HG02943 (cell line): ENCODE results near the gene SDS.

ENCODE experiments used
- ATAC-seq: cut with Tn5 transposase; IDR thresholded peaks from one replicate; pipeline ENCODE4 v1.9.1; 2021; ENCODE audit warnings: mild to moderate bottlenecking, low read depth, moderate library complexity; ENCODE audit not compliant: unreplicated experiment

Gene SDS

DNA sequence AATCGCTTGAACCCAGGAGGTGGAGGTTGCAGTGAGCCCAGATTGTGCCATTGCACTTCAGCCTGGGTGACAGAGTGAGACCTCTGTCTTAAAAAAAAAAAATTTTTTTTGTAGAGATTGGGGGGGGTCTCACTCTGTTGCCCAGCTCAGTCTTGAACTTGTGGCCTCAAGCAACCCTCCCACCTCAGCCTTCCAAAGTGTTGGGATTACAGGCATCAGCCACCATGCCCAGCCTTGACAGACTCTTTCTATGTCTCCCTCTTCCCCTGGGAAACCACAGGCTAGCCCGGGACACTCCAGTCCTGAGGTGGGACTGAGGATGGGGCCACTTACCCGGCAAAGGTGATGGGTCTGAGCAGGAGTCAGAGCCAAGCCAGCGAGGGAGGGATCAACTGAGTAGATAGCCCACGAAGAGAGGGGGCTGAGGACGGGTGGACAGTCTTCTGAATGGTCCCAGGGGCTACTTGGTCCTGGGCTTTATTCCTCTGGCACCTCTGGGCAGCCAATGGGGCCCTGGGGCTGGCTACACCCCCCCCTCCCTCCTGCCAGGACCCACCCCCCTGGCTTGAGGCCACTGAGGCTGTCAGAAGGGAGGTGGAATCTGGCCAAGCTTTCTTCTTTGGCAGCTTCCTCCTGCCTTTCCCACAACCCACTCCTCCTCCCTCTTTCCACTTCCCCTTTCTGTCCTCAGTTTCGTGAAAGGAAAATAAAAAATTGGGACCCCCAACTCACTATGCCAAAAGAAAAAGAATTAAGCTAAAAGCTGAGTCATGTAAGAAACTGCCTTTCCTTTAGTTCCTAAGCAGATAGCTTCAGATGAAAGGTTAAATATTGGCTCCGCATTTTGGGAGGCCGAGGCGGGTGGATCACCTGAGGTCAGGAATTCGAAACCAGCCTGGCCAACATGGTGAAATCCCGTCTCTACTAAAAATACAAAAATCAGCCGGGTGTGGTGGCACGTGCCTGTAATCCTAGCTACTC, at the start of gene SDS:
Gene SDS (minus strand): TSS at position 453 of the 981 bp plus-strand sequence. CDS start 4,179 bp downstream, outside the sequence.
- ATAC-seq: no peak

DNA sequence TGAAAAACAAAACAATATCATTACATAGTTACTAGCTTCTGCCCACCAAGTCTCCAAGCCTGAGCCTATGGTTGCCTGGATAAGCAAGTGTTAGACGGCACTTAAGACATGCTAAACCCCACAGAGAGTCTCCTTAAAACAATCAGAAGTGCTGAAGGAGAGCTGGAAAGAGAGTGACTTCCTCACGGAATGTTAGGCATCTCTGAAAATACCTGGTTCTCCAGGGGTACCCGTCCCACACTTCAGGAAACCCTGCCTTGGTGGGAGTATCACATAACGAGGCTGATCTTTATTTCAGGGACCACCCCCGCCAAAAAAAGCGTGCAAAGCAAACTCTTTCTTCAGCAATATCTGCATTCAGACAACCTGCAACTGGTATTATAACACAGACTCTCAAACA, 49.6 kb upstream of the SDS start:
- ATAC-seq: no peak

DNA sequence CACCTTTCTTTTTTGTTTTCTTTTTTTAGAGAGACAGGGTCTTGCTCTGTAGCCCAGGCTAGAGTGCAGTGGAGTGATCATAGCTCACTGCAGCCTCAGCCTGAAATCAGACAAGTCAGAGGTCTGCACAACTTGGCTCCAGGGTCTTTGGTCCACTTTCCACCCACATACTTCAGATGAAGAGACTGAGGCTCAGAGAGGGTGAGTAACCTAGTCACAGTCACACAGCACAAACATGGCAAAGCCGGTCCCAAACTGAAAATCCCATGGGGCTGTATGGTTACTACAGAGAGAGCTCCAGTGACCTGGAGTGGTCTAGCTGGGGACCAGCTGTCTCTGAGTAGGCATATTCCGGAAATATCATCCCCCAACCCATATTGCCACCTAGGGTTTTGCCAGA, 48.8 kb upstream of the SDS start:
- no peak for ATAC-seq

DNA sequence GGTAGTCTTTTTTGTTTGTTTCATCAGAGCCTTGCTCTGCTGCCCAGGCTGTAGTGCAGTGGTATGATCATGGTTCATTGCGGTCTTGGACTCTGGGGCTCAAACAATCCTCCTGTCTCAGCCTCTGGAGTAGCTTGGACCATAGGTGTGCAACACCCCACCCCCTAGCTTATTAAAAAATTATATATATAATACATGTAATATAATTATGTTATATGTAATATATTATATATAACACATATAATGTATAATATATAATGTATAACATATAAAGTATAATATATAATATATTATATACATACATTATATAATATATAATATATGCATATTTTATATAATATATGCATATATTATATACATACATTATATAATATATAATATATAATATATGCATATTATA, 46.2 kb upstream of the SDS start:
- ATAC-seq: no peak

DNA sequence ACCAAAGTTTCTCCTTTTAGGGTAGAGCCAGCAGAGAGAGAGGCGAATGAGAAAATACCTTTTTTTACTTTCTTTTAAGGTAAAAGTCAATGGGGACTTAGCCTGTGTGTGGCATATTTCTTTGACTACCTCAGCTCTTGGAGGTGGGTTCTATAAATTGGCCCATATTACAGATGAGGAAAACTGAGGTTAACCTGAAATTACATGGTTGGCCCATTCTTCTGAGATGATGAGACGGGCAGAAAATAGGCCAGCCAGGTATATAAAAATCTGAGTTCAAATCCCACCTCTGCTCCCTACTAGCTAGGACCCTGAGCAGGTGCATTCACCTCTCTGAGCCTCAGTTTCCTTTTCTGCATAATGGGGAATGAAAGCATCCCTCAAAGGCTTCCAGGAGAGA, 45.6 kb upstream of the SDS start:
- no peak for ATAC-seq

GRCh38 chr12:113448873-113449272, 45.2 kb upstream of the SDS start:
- no peak for ATAC-seq

- ATAC-seq: no peak
Observed at GRCh38 chr12:113445544-113446171, 42.0 kb upstream of the SDS start.

GRCh38 chr12:113443030-113443539, 39.4 kb upstream of the SDS start:
- ATAC-seq: no peak

DNA sequence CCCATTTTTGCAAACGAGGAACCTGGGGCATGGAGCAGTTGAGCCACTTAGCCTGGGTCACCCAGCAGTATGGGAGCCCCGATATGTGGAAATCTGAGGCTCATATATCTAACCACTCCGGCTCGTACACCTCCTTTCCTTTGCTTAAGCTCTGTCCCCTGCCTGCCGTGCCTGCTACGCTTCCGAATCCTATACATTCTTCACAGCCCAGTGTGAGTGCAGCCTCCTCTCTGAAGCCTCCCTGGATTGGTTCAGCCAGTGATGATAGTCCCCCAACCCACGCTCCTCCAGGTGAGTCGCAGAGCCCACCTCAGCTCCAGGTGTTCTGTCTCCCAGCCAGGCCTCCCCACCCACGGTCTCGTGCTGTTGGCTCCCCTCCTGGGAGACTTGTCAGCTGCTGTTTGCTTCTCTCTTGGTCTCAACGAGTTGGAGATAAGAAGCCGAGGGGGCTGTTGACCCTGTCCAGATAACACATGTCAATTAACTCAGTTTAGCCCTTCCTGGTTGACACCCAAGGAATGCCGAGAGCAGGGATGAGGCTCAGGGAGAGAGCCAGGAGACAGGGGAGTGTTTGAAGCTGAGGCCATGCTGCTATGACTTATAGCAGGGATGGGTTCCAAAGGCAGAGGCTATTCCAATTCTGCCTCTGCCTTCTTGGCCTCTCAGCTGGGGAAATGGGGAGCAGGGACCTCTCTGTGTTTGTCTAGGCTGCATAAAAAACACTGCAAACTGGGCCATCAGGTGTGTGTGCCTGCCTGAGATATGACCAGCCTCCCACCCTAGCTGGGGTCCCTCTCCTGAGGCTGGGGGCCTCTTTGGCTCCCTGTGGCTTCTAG, 37.5 kb upstream of the SDS start:
- no peak for ATAC-seq

DNA sequence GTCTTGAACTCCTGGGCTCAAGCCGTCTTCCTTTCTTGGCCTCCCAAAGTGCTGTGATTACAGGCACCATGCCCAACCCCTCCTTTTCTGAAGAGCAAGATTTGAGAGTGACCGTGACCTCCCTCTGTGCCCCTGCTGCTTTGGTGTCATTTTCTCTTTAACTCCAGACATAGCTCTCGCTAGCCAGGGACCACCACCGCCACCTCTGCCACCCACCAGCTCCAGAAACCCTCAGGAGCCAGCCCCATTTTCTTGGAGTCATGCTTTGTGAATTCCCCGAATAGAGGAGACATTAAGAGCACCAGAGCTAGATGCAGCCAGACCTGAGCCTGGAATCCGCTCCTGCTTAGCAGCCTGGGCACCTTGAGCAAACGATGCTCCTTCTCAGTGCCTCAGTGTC, 36.6 kb upstream of the SDS start:
- ATAC-seq: no peak

DNA sequence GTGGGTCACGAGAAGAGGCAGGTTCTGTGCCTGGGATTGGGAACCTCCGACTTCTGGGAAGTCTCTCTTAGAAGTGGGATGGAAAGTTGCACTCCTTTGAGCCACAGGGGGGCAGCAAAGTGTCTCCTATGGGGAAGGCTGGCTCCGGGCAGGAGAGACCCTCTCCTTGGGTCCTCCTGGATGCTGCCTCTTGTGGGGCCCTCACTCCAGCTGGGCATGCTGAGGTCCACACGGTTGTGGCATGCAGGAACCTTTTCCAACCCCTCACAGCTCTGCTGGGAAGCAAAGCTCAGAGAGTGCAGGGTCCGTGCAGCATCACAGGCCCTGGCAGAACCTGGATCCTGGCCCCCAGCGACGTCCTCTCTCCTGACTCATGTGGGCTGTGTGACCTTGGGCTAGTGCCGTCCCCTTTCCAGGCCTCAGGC, 35.9 kb upstream of the SDS start:
- ATAC-seq: no peak

- no peak for ATAC-seq
Observed at GRCh38 chr12:113439301-113439597, 35.6 kb upstream of the SDS start.

GRCh38 chr12:113438523-113439300, 35.0 kb upstream of the SDS start:
- no peak for ATAC-seq

DNA sequence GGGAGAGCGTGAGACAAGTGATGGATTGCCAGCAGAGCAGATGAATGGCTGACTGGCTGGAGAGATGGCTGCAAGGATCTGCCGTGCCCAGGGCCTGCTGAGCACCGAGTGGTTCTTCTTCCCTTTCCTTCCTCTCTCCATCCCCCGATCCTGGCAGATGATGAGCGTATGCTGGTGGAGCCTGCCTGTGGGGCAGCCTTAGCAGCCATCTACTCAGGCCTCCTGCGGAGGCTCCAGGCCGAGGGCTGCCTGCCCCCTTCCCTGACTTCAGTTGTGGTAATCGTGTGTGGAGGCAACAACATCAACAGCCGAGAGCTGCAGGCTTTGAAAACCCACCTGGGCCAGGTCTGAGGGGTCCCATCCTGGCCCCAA, 34.0 kb upstream of the SDS start:
- ATAC-seq: no peak

DNA sequence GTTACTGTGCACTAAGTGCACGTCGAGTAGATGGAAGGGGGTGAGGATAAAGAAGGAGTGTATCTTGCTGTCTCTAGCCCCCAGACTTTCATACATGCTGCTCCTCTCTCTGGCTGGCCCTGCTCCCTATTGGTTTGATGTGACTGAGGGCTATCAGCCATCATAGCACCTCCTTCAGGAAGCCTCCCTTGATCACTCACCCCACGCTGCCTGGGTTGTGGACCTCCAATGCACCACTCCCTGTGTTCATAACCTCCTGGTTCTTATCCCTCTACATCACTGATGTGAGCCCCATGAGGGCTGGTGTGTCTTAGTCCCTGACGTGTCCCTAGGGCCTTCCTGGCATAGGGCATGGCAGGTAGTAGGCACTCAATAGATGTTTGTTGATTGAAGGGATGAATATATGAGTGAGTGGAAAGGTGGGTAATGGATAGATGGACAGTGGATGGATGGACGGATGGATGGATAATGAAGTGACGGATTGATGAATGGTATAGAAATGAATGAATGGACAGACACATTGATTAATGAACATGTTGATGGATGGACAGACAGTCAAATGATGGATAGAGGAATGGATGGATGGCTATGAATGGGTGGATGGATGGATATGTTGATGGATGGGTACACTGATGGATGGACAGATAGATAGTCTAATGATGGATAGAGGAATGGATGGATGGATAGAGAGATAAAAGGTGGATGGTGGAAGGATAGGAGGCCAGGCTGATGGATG, 33.5 kb upstream of the SDS start:
- no peak for ATAC-seq

DNA sequence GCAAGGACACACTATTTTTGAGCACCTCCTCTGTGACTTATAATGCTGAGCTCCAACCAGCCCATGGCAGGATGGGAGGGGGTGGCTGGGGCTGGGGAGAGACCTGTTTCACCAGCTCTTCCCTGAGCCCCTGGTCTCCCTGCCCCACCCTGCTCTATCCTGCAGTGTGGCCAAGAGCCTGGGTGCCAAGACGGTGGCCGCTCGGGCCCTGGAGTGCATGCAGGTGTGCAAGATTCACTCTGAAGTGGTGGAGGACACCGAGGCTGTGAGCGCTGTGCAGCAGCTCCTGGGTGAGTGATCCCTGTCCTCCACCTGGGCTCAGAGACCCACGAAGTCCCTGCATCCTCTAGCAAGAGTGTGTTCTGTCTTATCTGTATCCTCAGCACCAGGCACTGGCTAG, 32.9 kb upstream of the SDS start:
- ATAC-seq: no peak

GRCh38 chr12:113435367-113435766, 31.7 kb upstream of the SDS start:
- ATAC-seq: no peak

- no peak for ATAC-seq
Observed at GRCh38 chr12:113432986-113433385, 29.3 kb upstream of the SDS start.

- no peak for ATAC-seq
Observed at GRCh38 chr12:113428482-113428881, 24.8 kb upstream of the SDS start.

DNA sequence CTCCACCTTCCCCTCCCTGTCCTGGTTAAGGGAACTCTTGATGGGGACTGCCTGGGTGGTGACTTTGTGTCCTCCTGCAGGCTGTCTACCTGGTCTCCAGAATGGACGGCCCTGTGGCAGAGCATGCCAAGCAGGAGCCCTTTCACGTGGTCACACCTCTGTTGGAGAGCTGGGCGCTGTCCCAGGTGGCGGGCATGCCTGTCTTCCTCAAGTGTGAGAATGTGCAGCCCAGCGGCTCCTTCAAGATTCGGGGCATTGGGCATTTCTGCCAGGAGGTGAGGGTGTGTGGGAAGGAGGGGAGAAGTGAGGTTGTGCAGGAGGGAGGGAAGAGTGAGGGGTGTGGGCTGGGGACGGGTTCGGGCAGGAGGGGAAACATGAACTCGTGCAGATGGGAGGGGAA, 24.2 kb upstream of the SDS start:
- no peak for ATAC-seq
